H9 (cell line): ENCODE data around the gene ROBO3. TPM values are rescaled to one million over a fixed set of nuclear protein-coding genes. Genes with fewer than 3 reads are reported as not detected.

Experiments used
- DNase-seq: peaks from one replicate; pipeline ENCODE4 v3.0.0-alpha.2; 2017
- H2AFZ ChIP-seq: one replicate; pipeline ENCODE4 v1.6.1; 2013; ENCODE audit warnings: mild to moderate bottlenecking, low read length, control low read depth, moderate library complexity
- H2AK5ac ChIP-seq: 2 replicates; pipeline ENCODE4 v1.6.1; 2013; ENCODE audit warnings: low read length, control low read depth, mixed read lengths; ENCODE audit not compliant: insufficient read length
- H2BK120ac ChIP-seq: one replicate; pipeline ENCODE4 v1.6.1; 2013; ENCODE audit warnings: low read depth, mild to moderate bottlenecking, low read length, control low read depth, inconsistent platforms; ENCODE audit not compliant: poor library complexity, severe bottlenecking
- H2BK12ac ChIP-seq: 2 replicates; pipeline ENCODE4 v1.6.1; 2013; ENCODE audit warnings: low read length, control low read depth, mixed read lengths, low read depth; ENCODE audit not compliant: insufficient read length
- H2BK15ac ChIP-seq: 2 replicates; pipeline ENCODE4 v1.6.1; 2013; ENCODE audit warnings: low read depth, low read length, control low read depth
- H2BK20ac ChIP-seq: one replicate; pipeline ENCODE4 v1.6.1; 2013; ENCODE audit warnings: low read depth, mild to moderate bottlenecking, low read length, control low read depth, inconsistent platforms; ENCODE audit not compliant: poor library complexity, severe bottlenecking
- H2BK5ac ChIP-seq: 2 replicates; pipeline ENCODE4 v1.6.1; 2013; ENCODE audit warnings: low read length, control low read depth, mixed read lengths; ENCODE audit not compliant: insufficient read length
- H3K14ac ChIP-seq: 2 replicates; pipeline ENCODE4 v1.6.1; 2013; ENCODE audit warnings: low read length, control low read depth; ENCODE audit not compliant: insufficient read depth
- H3K18ac ChIP-seq: 2 replicates; pipeline ENCODE4 v1.6.1; 2013; ENCODE audit warnings: low read depth, mild to moderate bottlenecking, mixed read lengths, low read length, control low read depth; ENCODE audit not compliant: insufficient read length
- H3K23ac ChIP-seq: 2 replicates; pipeline ENCODE4 v1.6.1; 2013; ENCODE audit warnings: low read length, control low read depth, mixed read lengths, low read depth; ENCODE audit not compliant: insufficient read length
- H3K23me2 ChIP-seq: 2 replicates; pipeline ENCODE4 v1.6.1; 2013; ENCODE audit warnings: low read depth, mild to moderate bottlenecking, mixed read lengths, low read length, control low read depth; ENCODE audit not compliant: insufficient read length, poor library complexity, severe bottlenecking
- H3K27ac ChIP-seq: 2 replicates; pipeline ENCODE4 v1.5.1; 2013; ENCODE audit warnings: low read length, control low read depth, mixed read lengths, low read depth; ENCODE audit not compliant: insufficient read length
- H3K27me3 ChIP-seq: 2 replicates; pipeline ENCODE4 v1.6.1; 2013; ENCODE audit warnings: low read length, control low read depth, inconsistent platforms; ENCODE audit not compliant: insufficient read depth
- H3K4ac ChIP-seq: 2 replicates; pipeline ENCODE4 v1.6.1; 2013; ENCODE audit warnings: low read depth, mild to moderate bottlenecking, control low read depth, inconsistent platforms, low read length, moderate library complexity
- H3K4me1 ChIP-seq: 2 replicates; pipeline ENCODE4 v1.6.1; 2013; ENCODE audit warnings: low read length, control low read depth, inconsistent platforms; ENCODE audit not compliant: insufficient read depth
- H3K4me2 ChIP-seq: 2 replicates; pipeline ENCODE4 v1.6.1; 2013; ENCODE audit warnings: low read length, control low read depth, mixed read lengths; ENCODE audit not compliant: insufficient read length, insufficient read depth
- H3K56ac ChIP-seq: 2 replicates; pipeline ENCODE4 v1.6.1; 2013; ENCODE audit warnings: low read depth, mild to moderate bottlenecking, mixed read lengths, low read length, control low read depth; ENCODE audit not compliant: insufficient read length
- H3K79me1 ChIP-seq: 2 replicates; pipeline ENCODE4 v1.6.1; 2013; ENCODE audit warnings: low read depth, mild to moderate bottlenecking, moderate library complexity, low read length, control low read depth, inconsistent platforms; ENCODE audit not compliant: insufficient read depth, poor library complexity, severe bottlenecking
- H3K79me2 ChIP-seq: 2 replicates; pipeline ENCODE4 v1.6.1; 2013; ENCODE audit warnings: low read length, control low read depth, inconsistent platforms; ENCODE audit not compliant: insufficient read depth
- H3K9ac ChIP-seq: 2 replicates; pipeline ENCODE4 v1.6.1; 2013; ENCODE audit warnings: low read length, control low read depth, mixed read lengths; ENCODE audit not compliant: insufficient read length; ENCODE audit errors: extremely low read depth
- H3K9me3 ChIP-seq: one replicate; pipeline ENCODE4 v1.6.1; 2013; ENCODE audit warnings: low read depth, low read length, inconsistent platforms; ENCODE audit not compliant: control insufficient read depth
- H3T11ph ChIP-seq: one replicate; pipeline ENCODE4 v1.6.1; 2013; ENCODE audit warnings: mild to moderate bottlenecking, low read length, control low read depth, inconsistent platforms
- H4K20me1 ChIP-seq: one replicate; pipeline ENCODE4 v1.6.1; 2013; ENCODE audit not compliant: control insufficient read depth, insufficient read length, insufficient read depth
- H4K5ac ChIP-seq: 2 replicates; pipeline ENCODE4 v1.6.1; 2013; ENCODE audit warnings: low read depth, mild to moderate bottlenecking, mixed read lengths, low read length, control low read depth; ENCODE audit not compliant: insufficient read length
- H4K8ac ChIP-seq: replicated peaks from 2 replicates; pipeline ENCODE4 v1.6.1; 2013; ENCODE audit warnings: low read length, control low read depth, mixed read lengths, low read depth; ENCODE audit not compliant: insufficient read length
- H4K91ac ChIP-seq: 2 replicates; pipeline ENCODE4 v1.6.1; 2013; ENCODE audit warnings: low read depth, mild to moderate bottlenecking, moderate library complexity, mixed read lengths, low read length, control low read depth; ENCODE audit not compliant: insufficient read length
- H3K27ac Mint-ChIP-seq, 3 experiments: 2 replicates in 2 of 3; 3 replicates in 1 of 3; pipeline ENCODE4 v1.8.0; 2020 to 2021; ENCODE audit warnings: mixed read lengths in 3 of 3, mild to moderate bottlenecking in 1 of 3, moderate library complexity in 1 of 3
- H3K27me3 Mint-ChIP-seq: 2 replicates; pipeline ENCODE4 v1.8.0; 2021; ENCODE audit warnings: low read depth, mild to moderate bottlenecking, moderate library complexity, mixed read lengths
- H3K36me3 Mint-ChIP-seq, 3 experiments: 2 replicates in 2 of 3; 3 replicates in 1 of 3; pipeline ENCODE4 v1.8.0; 2020 to 2021; ENCODE audit warnings: low read depth in 3 of 3, mixed read lengths in 3 of 3; ENCODE audit not compliant: insufficient read depth in 1 of 3
- H3K4me1 Mint-ChIP-seq, 2 experiments: 2 replicates each; pipeline ENCODE4 v1.8.0; 2020; ENCODE audit warnings: mixed read lengths in 2 of 2
- H3K4me3 Mint-ChIP-seq, 2 experiments: 2 replicates in 1 of 2; 3 replicates in 1 of 2; pipeline ENCODE4 v1.8.0; 2020 to 2021; ENCODE audit warnings: mild to moderate bottlenecking in 2 of 2, mixed read lengths in 2 of 2, moderate library complexity in 1 of 2
- H3K9me3 Mint-ChIP-seq, 2 experiments: 2 replicates in 1 of 2; 3 replicates in 1 of 2; pipeline ENCODE4 v1.8.0; 2020; ENCODE audit warnings: mild to moderate bottlenecking in 2 of 2, mixed read lengths in 2 of 2, moderate library complexity in 1 of 2
- CTCF ChIP-seq: fragments of 200-600 bp; sonication (generic); conservative IDR thresholded peaks from 3 replicates; pipeline ENCODE4 v1.8.0; 2021; ENCODE audit warnings: antibody characterized with exemption, mild to moderate bottlenecking
- WGBS: extraction: QIAGEN DNeasy Blood & Tissue Kit; methylation state at CpG from one replicate; pipeline ENCODE4 v1.1.7; 2013; ENCODE audit warnings: missing lambda C conversion rate, low lambda C conversion rate, mixed read lengths; ENCODE audit not compliant: insufficient read length; ENCODE audit errors: extremely low coverage; 5-methylcytosine and 5-hydroxymethylcytosine counted together
- total RNA-seq: library from RNA; stranded (reverse); gene quantifications from 2 replicates; pipeline ENCODE4 v1.2.1, GENCODE V29; 2021

ROBO3 gene
- total RNA-seq, 1 experiment from 2014 or later, result 12.6 TPM

GRCh38 chr11:124896071-124896750 lies 31.0 kb downstream of the ROBO3 start:
- H4K5ac ChIP-seq, result no peak overlapping the region
- no peak overlapping the region for H3K14ac ChIP-seq
- no peak overlapping the region for H2BK15ac ChIP-seq
- H2BK120ac ChIP-seq, result no peak overlapping the region
- H3K27me3 ChIP-seq, result no peaks in the 10 kb centered on the region
- no peaks in the 10 kb centered on the region for H3K79me2 ChIP-seq
- H2BK5ac ChIP-seq, result no peak overlapping the region
- H4K8ac ChIP-seq, result no peak overlapping the region
- Mint-ChIP-seq H3K36me3 (no peaks in the 10 kb centered on the region), H3K27me3 (peaks cover 15% of the 10 kb centered on the region), H3K9me3 (no peaks in the 10 kb centered on the region), H3K27ac (no peak overlapping the region), H3K4me1 (peaks cover 16 to 17% of the 10 kb centered on the region in 2 experiments), H3K4me3 (no peak overlapping the region)
- H3K27ac ChIP-seq, result no peak overlapping the region
- H3K4me1 ChIP-seq, result peaks cover 4% of the 10 kb centered on the region; the same call in 1 of the 2 replicates
- H2AK5ac ChIP-seq, result no peak overlapping the region
- H3K23ac ChIP-seq, result no peak overlapping the region
- H4K91ac ChIP-seq, result no peak overlapping the region
- WGBS, result no CpG with 5 or more reads among the region's 16 CpGs
- H2AFZ ChIP-seq, result no peak overlapping the region
- no peak overlapping the region for H3K9ac ChIP-seq
- TF ChIP-seq CTCF, result no peak
- H3K4me2 ChIP-seq, result no peak overlapping the region
- no peaks in the 10 kb centered on the region for H3K9me3 ChIP-seq
- no peak overlapping the region for H3K18ac ChIP-seq
- no peak overlapping the region for H3K56ac ChIP-seq
- DNase-seq, result no peak
- no peak overlapping the region for H2BK12ac ChIP-seq
- H2BK20ac ChIP-seq, result no peak overlapping the region
- H3K4ac ChIP-seq, result no peak overlapping the region
- H3K23me2 ChIP-seq, result no peaks in the 10 kb centered on the region
- H3K79me1 ChIP-seq, result no peaks in the 10 kb centered on the region
- H4K20me1 ChIP-seq, result no peaks in the 10 kb centered on the region
- no peak overlapping the region for H3T11ph ChIP-seq
